HEK293 (cell line): ENCODE data around the gene PAIP2.

ENCODE experiments used
- CTCF ChIA-PET: fragments of 350-600 bp; formaldehyde crosslinking; extraction: SDS; loops from one replicate; lab custom pipeline; 2021; ENCODE audit warnings: antibody characterized with exemption; lab: Yijun Ruan, JAX
- POLR2A ChIA-PET: fragments of 300-600 bp; formaldehyde crosslinking; extraction: SDS; loops from one replicate; lab custom pipeline; 2020; ENCODE audit warnings: antibody characterized with exemption, inconsistent platforms; lab: Yijun Ruan, JAX
- H3K27ac ChIP-seq: fragments of 200-500 bp; sonication (Bioruptor generic); 2 replicates; pipeline ENCODE4 v1.5.1; 2014; ENCODE audit warnings: low read depth, low read length, control low read depth, inconsistent platforms; ENCODE audit errors: extremely low read depth
- H3K36me3 ChIP-seq, 2 experiments: fragments of 200-500 bp in 1 of 2; sonication (Bioruptor generic) in 1 of 2; 1 replicate in 1 of 2; 2 replicates in 1 of 2; pipeline ENCODE4 v1.5.1; 2014 to 2017; ENCODE audit warnings: inconsistent platforms in 2 of 2, low read length in 2 of 2; ENCODE audit not compliant: control insufficient read depth in 2 of 2, insufficient read depth in 1 of 2
- H3K4me1 ChIP-seq: fragments of 200-500 bp; sonication (Bioruptor generic); 2 replicates; pipeline ENCODE4 v1.5.1; 2014; ENCODE audit warnings: mild to moderate bottlenecking, low read length, inconsistent platforms; ENCODE audit not compliant: control insufficient read depth, insufficient read depth
- H3K4me3 ChIP-seq: 2 replicates; pipeline ENCODE4 v1.5.1; 2011; ENCODE audit warnings: low read depth, mild to moderate bottlenecking, control low read depth, low read length, moderate library complexity
- H3K9me3 ChIP-seq: fragments of 200-500 bp; sonication (Bioruptor generic); 2 replicates; pipeline ENCODE4 v1.5.1; 2014; ENCODE audit warnings: low read depth, low read length, inconsistent platforms; ENCODE audit not compliant: control insufficient read depth, insufficient read depth
- IKZF3 ChIP-seq: fragments of 450-650 bp; IDR thresholded peaks from 2 replicates; pipeline ENCODE4 v1.5.0; 2018; ENCODE audit warnings: missing biosample characterization, mild to moderate bottlenecking, missing genetic modification characterization, moderate library complexity
- KLF1 ChIP-seq: fragments of 450-650 bp; formaldehyde crosslinking; IDR thresholded peaks from 2 replicates; pipeline ENCODE4 v1.5.1; 2016; ENCODE audit warnings: missing biosample characterization, missing genetic modification characterization
- PRDM10 ChIP-seq: fragments of 450-650 bp; formaldehyde crosslinking; IDR thresholded peaks from 2 replicates; pipeline ENCODE4 v1.5.1; 2016; ENCODE audit warnings: missing biosample characterization, missing genetic modification characterization
- PRDM6 ChIP-seq: fragments of 450-650 bp; formaldehyde crosslinking; IDR thresholded peaks from 2 replicates; pipeline ENCODE4 v1.5.1; 2017; ENCODE audit warnings: missing biosample characterization, missing genetic modification characterization
- SCRT2 ChIP-seq: fragments of 450-650 bp; formaldehyde crosslinking; IDR thresholded peaks from 2 replicates; pipeline ENCODE4 v1.5.1; 2016; ENCODE audit warnings: missing biosample characterization, missing genetic modification characterization
- SP7 ChIP-seq: fragments of 450-650 bp; formaldehyde crosslinking; IDR thresholded peaks from 2 replicates; pipeline ENCODE4 v1.5.1; 2016; ENCODE audit warnings: missing biosample characterization, missing genetic modification characterization
- ZEB2 ChIP-seq: fragments of 450-650 bp; formaldehyde crosslinking; IDR thresholded peaks from 2 replicates; pipeline ENCODE4 v1.5.1; 2016; ENCODE audit warnings: missing biosample characterization, missing genetic modification characterization
- ZFP37 ChIP-seq: fragments of 450-650 bp; formaldehyde crosslinking; IDR thresholded peaks from 2 replicates; pipeline ENCODE4 v1.5.1; 2016; ENCODE audit warnings: missing biosample characterization, missing genetic modification characterization
- ZNF112 ChIP-seq: fragments of 450-650 bp; formaldehyde crosslinking; IDR thresholded peaks from 2 replicates; pipeline ENCODE4 v1.5.0; 2017; ENCODE audit warnings: missing biosample characterization, missing genetic modification characterization
- ZNF23 ChIP-seq: fragments of 450-650 bp; formaldehyde crosslinking; IDR thresholded peaks from 2 replicates; pipeline ENCODE4 v1.5.1; 2016; ENCODE audit warnings: missing biosample characterization, missing genetic modification characterization, borderline replicate concordance
- ZNF366 ChIP-seq: fragments of 450-650 bp; formaldehyde crosslinking; conservative IDR thresholded peaks from 2 replicates; pipeline ENCODE4 v1.5.1; 2016; ENCODE audit warnings: missing biosample characterization, missing genetic modification characterization
- ZNF394 ChIP-seq: fragments of 450-650 bp; formaldehyde crosslinking; IDR thresholded peaks from 2 replicates; pipeline ENCODE4 v1.5.1; 2016; ENCODE audit warnings: missing biosample characterization, missing genetic modification characterization, mild to moderate bottlenecking, moderate library complexity, borderline replicate concordance
- ZNF600 ChIP-seq: fragments of 450-650 bp; formaldehyde crosslinking; IDR thresholded peaks from 2 replicates; pipeline ENCODE4 v1.5.1; 2016; ENCODE audit warnings: missing biosample characterization, missing genetic modification characterization
- ZNF776 ChIP-seq: fragments of 450-650 bp; formaldehyde crosslinking; IDR thresholded peaks from 2 replicates; pipeline ENCODE4 v1.5.0; 2017; ENCODE audit warnings: missing biosample characterization, missing genetic modification characterization, borderline replicate concordance
- TF ChIP-seq, protein P1 (sequence below): fragments of 450-650 bp; formaldehyde crosslinking; IDR thresholded peaks from 2 replicates; pipeline ENCODE4 v1.5.1; 2016; ENCODE audit warnings: missing biosample characterization, missing genetic modification characterization

The PAIP2 gene

DNA sequence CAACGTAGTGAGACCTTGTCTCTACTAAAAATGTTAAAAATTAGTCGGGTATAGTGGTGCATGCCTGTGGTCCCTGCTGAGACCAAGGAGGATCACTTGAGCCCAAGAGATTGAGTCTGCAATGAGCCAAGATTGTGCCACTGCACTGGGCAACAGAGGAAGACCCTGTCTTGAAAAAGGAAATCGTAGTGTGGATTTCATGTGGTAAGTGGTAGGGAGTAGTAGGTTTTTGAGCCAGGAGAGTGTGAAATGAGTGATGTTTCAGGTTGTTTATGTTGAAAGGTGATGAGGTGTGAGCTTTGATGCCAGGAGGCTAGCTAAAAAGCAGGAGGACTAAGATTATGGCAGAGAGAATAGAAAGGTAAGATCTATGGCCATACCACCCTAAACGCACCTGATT, 42.2 kb upstream of the PAIP2 start:
- Histone ChIP-seq H3K4me1 (peaks cover 67% of the 10 kb centered on the region), H3K27ac (no peak overlapping the region), H3K9me3 (no peaks in the 10 kb centered on the region), H3K36me3 (peaks cover 0 to 8% of the 10 kb centered on the region in 2 experiments; a peak in 2 of 3 replicates), H3K4me3 (no peak overlapping the region)
- CTCF ChIA-PET: interaction anchor here (1.1 kb wide), 1 partner anchor 31 kb away, joined by 3 read pairs; no protein-coding TSS in a partner anchor
- POLR2A ChIA-PET: interaction anchor here (1.0 to 1.3 kb wide), 2 partner anchors 21 to 724 kb away, joined by 4 read pairs; partner anchors contain the start of gene HSPA9
- no peak for TF ChIP-seq ZNF112 (tag by site-specific recombination)
- 0 out of 2 replicates have a peak, but pooled peaks have one; percentile 2 for TF ChIP-seq ZEB2 (tag by site-specific recombination)
- TF ChIP-seq, protein P1, sequence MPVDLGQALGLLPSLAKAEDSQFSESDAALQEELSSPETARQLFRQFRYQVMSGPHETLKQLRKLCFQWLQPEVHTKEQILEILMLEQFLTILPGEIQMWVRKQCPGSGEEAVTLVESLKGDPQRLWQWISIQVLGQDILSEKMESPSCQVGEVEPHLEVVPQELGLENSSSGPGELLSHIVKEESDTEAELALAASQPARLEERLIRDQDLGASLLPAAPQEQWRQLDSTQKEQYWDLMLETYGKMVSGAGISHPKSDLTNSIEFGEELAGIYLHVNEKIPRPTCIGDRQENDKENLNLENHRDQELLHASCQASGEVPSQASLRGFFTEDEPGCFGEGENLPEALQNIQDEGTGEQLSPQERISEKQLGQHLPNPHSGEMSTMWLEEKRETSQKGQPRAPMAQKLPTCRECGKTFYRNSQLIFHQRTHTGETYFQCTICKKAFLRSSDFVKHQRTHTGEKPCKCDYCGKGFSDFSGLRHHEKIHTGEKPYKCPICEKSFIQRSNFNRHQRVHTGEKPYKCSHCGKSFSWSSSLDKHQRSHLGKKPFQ (tag by site-specific recombination): no peak
- TF ChIP-seq ZNF23 (tag by site-specific recombination): no peak
- TF ChIP-seq PRDM10 (tag by site-specific recombination): no peak
- no peak for TF ChIP-seq SP7 (tag by site-specific recombination)
- TF ChIP-seq ZNF366 (tag by site-specific recombination): 0 out of 2 replicates have a peak, but pooled peaks have one; percentile 12
- no peak for TF ChIP-seq ZFP37 (tag by site-specific recombination)
- TF ChIP-seq ZNF600 (tag by site-specific recombination): peak; percentile 90
- no peak for TF ChIP-seq ZNF394 (tag by site-specific recombination)

DNA sequence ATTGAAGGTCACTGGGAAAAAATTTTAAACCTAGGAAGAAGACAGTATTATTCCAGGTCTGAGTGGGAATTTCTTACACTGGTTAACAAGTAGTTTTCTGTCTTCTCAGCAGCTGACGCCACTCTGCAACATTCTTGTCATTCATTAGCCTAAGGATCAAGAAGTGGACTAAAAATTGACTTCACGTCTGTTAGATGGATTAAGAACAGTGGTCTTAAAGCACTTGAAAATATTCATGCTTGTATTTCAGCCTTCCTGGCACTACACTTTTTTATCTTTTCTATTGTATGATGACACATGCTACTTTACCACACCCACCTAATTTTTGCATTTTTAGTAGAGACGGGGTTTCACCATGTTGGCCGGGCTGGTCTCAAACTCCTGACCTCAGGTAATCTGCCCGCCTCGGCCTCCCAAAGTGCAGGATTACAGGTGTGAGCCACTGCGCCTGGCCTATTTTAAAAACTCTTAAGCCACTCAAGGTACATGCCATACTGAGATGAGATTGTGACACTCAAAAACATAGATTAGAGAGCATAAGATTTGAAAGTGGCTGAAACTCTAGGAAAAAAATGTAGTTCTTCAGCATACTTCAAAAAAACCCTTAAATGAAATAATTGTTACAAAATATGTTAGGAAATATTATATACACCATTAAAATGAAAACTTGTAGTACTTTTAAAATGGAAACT, 39.7 kb upstream of the PAIP2 start:
- Histone ChIP-seq H3K9me3 (no peaks in the 10 kb centered on the region), H3K4me3 (no peak overlapping the region), H3K36me3 (peaks cover 0 to 6% of the 10 kb centered on the region in 2 experiments; a peak in 2 of 3 replicates), H3K27ac (peak overlapping the region; percentile 9; the same call in 1 of the 2 replicates), H3K4me1 (peaks cover 79% of the 10 kb centered on the region)
- ChIA-PET CTCF (interaction anchor here (0.7 kb wide), 1 partner anchor 80 kb away, joined by 3 read pairs; no protein-coding TSS in a partner anchor), POLR2A (no interaction called here)
- TF ChIP-seq SCRT2 (tag by site-specific recombination) (peak; percentile 57), KLF1 (0 out of 2 replicates have a peak, but pooled peaks have one; percentile 31), ZNF776 (tag by site-specific recombination) (no peak), PRDM6 (peak; percentile 79), ZEB2 (tag by site-specific recombination) (0 out of 2 replicates have a peak, but pooled peaks have one; percentile 27), IKZF3 (tag by site-specific recombination) (no peak), ZNF600 (tag by site-specific recombination) (0 out of 2 replicates have a peak, but pooled peaks have one; percentile 18)
